ENCODE data around the gene PARVB. TPM values are rescaled to one million over a fixed set of nuclear protein-coding genes. Genes with fewer than 3 reads are reported as not detected.

PARVB gene
- total RNA-seq, 1 experiment from 2014 or later = 85.3 TPM

DNA sequence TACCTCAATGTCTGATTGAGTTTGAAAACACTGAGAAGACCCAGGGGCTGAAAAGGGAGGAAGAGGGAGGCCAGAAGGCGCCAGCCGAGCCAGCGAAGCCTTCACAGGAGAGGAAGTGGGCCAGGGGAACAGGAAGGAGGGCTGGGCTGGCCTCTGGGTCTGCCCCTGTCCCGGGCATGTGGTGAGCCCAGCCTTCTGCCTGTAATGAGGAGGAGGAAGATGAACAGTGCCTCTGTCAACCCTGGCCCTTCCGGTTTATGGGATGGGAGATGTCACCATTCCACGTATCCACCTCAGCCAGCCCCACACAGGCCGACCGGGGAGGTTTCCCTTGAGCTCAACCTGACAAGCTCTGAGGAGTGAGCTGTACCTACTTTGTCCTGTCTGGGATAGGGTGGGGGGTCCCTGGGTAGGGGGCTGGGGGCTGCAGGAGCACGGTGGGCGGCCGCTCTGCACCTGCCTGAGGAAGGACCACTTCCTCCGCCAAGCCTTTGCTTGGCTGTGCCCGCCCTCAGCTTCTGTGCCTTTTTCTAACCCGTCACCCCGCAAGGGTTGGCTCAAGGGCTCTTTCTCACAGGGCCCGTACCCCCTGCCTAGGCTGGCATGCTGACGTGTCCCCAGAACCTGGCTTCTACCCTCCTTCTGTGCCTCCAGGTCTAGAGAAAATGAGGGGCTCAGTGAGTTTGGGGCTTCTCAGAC lies 158.6 kb downstream of the PARVB start:
- no peaks in the 10 kb centered on the region for H4K20me1 ChIP-seq (ENCODE audit: low read length)
- intact Hi-C loops (cut with micrococcal nuclease) = no loop called here
- POLR2A ChIA-PET (ENCODE audit: unreplicated experiment) = no interaction called here
- H3K4me2 ChIP-seq (ENCODE audit: low read length) = no peak overlapping the region
- H3K79me2 ChIP-seq (ENCODE audit: low read length) = no peaks in the 10 kb centered on the region
- H3K9me2 ChIP-seq (replicated peaks; ENCODE audit: low read length) = no peaks in the 10 kb centered on the region
- BruUV-seq (replicated peaks) = no TSS peak
- H3K9ac ChIP-seq (ENCODE audit: low read length) = no peak overlapping the region
- H3K27me3 ChIP-seq (ENCODE audit: low read length) = no peaks in the 10 kb centered on the region
- no peak overlapping the region for H3K4me3 ChIP-seq (ENCODE audit: low read length)
- TF ChIP-seq CTCF (conservative IDR thresholded peaks at IDR 0.05; ENCODE audit: low read depth, low read length) (no peak), EZH2phosphoT487 (IDR thresholded peaks at IDR 0.05; ENCODE audit: borderline replicate concordance, low read length) (no peak), EZH2 (IDR thresholded peaks at IDR 0.05; ENCODE audit: low read length, unreplicated experiment) (no peak)
- CTCF ChIA-PET = no interaction called here
- H3K4me1 ChIP-seq (ENCODE audit: insufficient read depth, low read length) = no peaks in the 10 kb centered on the region
- ATAC-seq (no peak), DNase-seq (no peak)
- no peak overlapping the region for H3K27ac ChIP-seq (ENCODE audit: low read length)
- no peaks in the 10 kb centered on the region for H3K9me3 ChIP-seq (ENCODE audit: low read length)
- H3K36me3 ChIP-seq (ENCODE audit: low read depth, low read length) = no peaks in the 10 kb centered on the region
- no peak overlapping the region for H2AFZ ChIP-seq (ENCODE audit: low read length)
- H3F3A ChIP-seq (ENCODE audit: low read length, unreplicated experiment) = no peaks in the 10 kb centered on the region

DNA sequence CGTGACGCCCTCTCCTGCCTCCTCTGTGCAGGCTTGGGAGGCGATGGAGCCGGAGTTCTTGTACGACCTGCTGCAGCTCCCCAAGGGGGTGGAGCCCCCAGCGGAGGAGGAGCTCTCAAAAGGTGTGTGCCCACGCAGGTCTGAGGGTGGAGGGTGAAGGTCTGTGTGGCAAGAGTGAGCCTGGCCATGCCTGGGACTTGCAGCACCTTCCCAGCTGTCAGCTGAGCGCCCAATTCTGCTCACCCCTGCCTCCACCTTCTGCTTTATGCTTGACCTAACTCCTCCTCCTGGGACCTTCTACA lies 159.1 kb downstream of the PARVB start:
- no peak overlapping the region for H2AFZ ChIP-seq (ENCODE audit: low read length)
- ChIA-PET POLR2A (ENCODE audit: unreplicated experiment) (no interaction called here), CTCF (no interaction called here)
- intact Hi-C loops (cut with micrococcal nuclease) = no loop called here
- H3K9me2 ChIP-seq (replicated peaks; ENCODE audit: low read length) = no peaks in the 10 kb centered on the region
- no TSS peak for BruUV-seq (replicated peaks)
- H3K4me1 ChIP-seq (ENCODE audit: insufficient read depth, low read length) = no peaks in the 10 kb centered on the region
- DNase-seq (no peak), ATAC-seq (no peak)
- no peaks in the 10 kb centered on the region for H3K79me2 ChIP-seq (ENCODE audit: low read length)
- no peaks in the 10 kb centered on the region for H3K27me3 ChIP-seq (ENCODE audit: low read length)
- H3K4me2 ChIP-seq (ENCODE audit: low read length) = no peak overlapping the region
- H3K9me3 ChIP-seq (ENCODE audit: low read length) = no peaks in the 10 kb centered on the region
- H3K4me3 ChIP-seq (ENCODE audit: low read length) = no peak overlapping the region
- no peaks in the 10 kb centered on the region for H4K20me1 ChIP-seq (ENCODE audit: low read length)
- no peak for TF ChIP-seq EZH2 (IDR thresholded peaks at IDR 0.05; ENCODE audit: low read length, unreplicated experiment)
- no peak for TF ChIP-seq CTCF (conservative IDR thresholded peaks at IDR 0.05; ENCODE audit: low read depth, low read length)
- TF ChIP-seq EZH2phosphoT487 (IDR thresholded peaks at IDR 0.05; ENCODE audit: borderline replicate concordance, low read length) = no peak
- H3K36me3 ChIP-seq (ENCODE audit: low read depth, low read length) = no peaks in the 10 kb centered on the region
- no peak overlapping the region for H3K27ac ChIP-seq (ENCODE audit: low read length)
- no peaks in the 10 kb centered on the region for H3F3A ChIP-seq (ENCODE audit: low read length, unreplicated experiment)
- H3K9ac ChIP-seq (ENCODE audit: low read length) = no peak overlapping the region

- Histone ChIP-seq H3K9me3 (ENCODE audit: low read length) (no peaks in the 10 kb centered on the region), H4K20me1 (ENCODE audit: low read length) (no peaks in the 10 kb centered on the region), H3K4me1 (ENCODE audit: insufficient read depth, low read length) (no peaks in the 10 kb centered on the region), H3K27ac (ENCODE audit: low read length) (no peak overlapping the region), H3K9ac (ENCODE audit: low read length) (no peak overlapping the region), H3F3A (ENCODE audit: low read length, unreplicated experiment) (no peaks in the 10 kb centered on the region), H3K4me3 (ENCODE audit: low read length) (no peak overlapping the region), H2AFZ (ENCODE audit: low read length) (no peak overlapping the region), H3K9me2 (replicated peaks; ENCODE audit: low read length) (no peaks in the 10 kb centered on the region), H3K79me2 (ENCODE audit: low read length) (no peaks in the 10 kb centered on the region), H3K36me3 (ENCODE audit: low read depth, low read length) (no peaks in the 10 kb centered on the region), H3K27me3 (ENCODE audit: low read length) (no peaks in the 10 kb centered on the region), H3K4me2 (ENCODE audit: low read length) (no peak overlapping the region)
- ChIA-PET CTCF (no interaction called here), POLR2A (ENCODE audit: unreplicated experiment) (no interaction called here)
- BruUV-seq (replicated peaks) = no TSS peak
- no peak for DNase-seq
- no peak for TF ChIP-seq CTCF (conservative IDR thresholded peaks at IDR 0.05; ENCODE audit: low read depth, low read length)
- no peak for TF ChIP-seq EZH2 (IDR thresholded peaks at IDR 0.05; ENCODE audit: low read length, unreplicated experiment)
- TF ChIP-seq EZH2phosphoT487 (IDR thresholded peaks at IDR 0.05; ENCODE audit: borderline replicate concordance, low read length) = no peak
- intact Hi-C loops (cut with micrococcal nuclease) = no loop called here
- no peak for ATAC-seq
These were observed 159.9 kb downstream of the PARVB start for GRCh38 chr22:44184006-44184405.

Data from PC-3 (cell line).